Measurements from ENCODE around the gene PXK.

PXK gene

GRCh38 chr3:58470363-58471024 is 137.8 kb downstream of the PXK start:
- no peak for DNase-seq

GRCh38 chr3:58471025-58471887 is 138.6 kb downstream of the PXK start:
- peak; percentile 71 for DNase-seq

- DNase-seq: no peak
Measured at GRCh38 chr3:58473275-58473674, 140.6 kb downstream of the PXK start.

GRCh38 chr3:58474348-58474911 is 141.7 kb downstream of the PXK start:
- no peak for DNase-seq

GRCh38 chr3:58474967-58475578 is 142.4 kb downstream of the PXK start:
- no peak for DNase-seq

Data from NCI-H2081 treated with DMSO at 0.1 percent for 48 hours (cell line).